HG03159 (cell line): ENCODE data around the gene SMIM36.
"Not testable (repeated sequence)": the region's sequence is repeated elsewhere in the genome, so short reads cannot be mapped to it uniquely, and the experiment has no call there.

Source experiments
- ATAC-seq: cut with Tn5 transposase; IDR thresholded peaks from one replicate; pipeline ENCODE4 v1.9.1; 2021; ENCODE audit warnings: mild to moderate bottlenecking, moderate library complexity; ENCODE audit not compliant: unreplicated experiment

SMIM36 gene

GRCh38 chr17:55510986-55511721 is at the start of gene SMIM36:
Gene SMIM36, minus strand, starts transcription at chr17:55511452.
- ATAC-seq = no peak

DNA sequence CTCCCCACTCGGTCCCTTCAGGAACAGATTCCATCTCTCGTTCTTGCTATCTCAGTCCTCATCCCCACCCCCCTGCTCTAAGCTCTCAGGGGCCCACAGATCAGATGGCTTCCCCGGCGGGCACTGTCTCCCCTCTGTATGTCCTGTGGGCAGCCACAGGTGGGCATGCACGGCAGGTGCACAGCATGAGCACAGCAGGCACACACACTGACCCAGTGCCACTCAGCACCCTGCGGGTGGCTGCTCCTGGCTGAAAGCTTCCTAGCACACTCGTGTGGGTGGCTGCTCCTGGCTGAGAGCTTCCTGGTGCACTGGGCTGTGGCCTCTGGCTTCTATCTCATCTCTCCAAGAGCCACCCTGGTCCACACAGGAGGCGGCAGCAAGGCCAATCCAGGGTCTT is 44.5 kb upstream of the SMIM36 start:
- ATAC-seq = no peak

GRCh38 chr17:55549140-55549539 is 37.9 kb upstream of the SMIM36 start:
- ATAC-seq = no peak

DNA sequence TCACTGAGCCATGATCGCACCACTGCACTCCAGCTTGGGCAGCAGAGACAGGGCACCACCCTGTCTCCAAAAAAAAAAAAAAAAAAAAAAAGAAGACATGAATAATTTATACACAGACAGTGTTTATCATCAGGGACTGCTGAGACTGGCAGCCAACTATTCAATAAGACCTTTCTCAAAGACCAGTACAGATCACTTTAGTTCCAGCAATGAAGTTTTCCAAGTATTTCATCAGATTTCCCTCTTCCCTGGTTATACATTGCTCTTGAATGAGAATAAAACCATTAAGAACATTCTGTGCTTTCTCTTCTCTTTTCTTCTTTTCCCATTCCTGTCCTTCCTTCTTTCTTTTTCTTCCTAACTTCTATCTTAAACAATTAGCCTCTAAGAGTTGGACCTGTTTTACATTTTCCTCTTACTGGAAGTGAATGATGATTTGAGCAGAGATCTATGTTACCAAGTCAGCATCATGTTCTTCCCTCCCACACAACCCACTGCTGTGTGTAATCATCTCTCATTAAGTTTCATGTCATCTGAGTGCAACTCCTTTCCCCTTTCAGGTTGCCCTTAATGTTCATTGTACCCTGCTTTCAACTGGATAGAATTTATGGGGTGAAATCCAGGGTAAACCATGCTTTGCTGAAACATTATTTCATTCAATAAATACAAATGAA is 35.9 kb upstream of the SMIM36 start:
- no peak for ATAC-seq

- no peak for ATAC-seq
Observed at GRCh38 chr17:55546481-55546880, 35.2 kb upstream of the SMIM36 start.

GRCh38 chr17:55545806-55546205 is 34.6 kb upstream of the SMIM36 start:
- no peak for ATAC-seq

DNA sequence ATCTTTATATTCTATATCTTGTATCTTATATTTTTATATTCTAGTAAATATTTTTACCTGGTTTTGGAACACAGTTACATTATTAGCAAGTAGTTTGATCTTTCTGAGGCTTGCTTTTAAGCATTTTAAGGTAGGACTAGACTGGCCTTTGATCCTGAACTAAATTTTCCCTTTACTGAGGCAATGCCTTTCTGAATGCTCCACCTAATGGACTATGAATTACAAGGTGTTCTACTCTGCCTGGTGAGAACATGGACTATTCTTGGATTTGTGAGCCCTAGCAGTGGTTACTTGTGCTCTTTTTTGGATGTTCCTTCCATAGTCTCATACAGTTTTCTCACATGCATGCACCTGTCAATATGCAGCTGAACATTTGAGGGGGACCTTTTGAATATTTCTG is 32.5 kb upstream of the SMIM36 start:
- no peak for ATAC-seq

- no peak for ATAC-seq
Observed at GRCh38 chr17:55540414-55541091, 29.3 kb upstream of the SMIM36 start.

- ATAC-seq = no peak
Observed at GRCh38 chr17:55536205-55536604, 25.0 kb upstream of the SMIM36 start.

GRCh38 chr17:55533608-55534007 is 22.4 kb upstream of the SMIM36 start:
- ATAC-seq = no peak

DNA sequence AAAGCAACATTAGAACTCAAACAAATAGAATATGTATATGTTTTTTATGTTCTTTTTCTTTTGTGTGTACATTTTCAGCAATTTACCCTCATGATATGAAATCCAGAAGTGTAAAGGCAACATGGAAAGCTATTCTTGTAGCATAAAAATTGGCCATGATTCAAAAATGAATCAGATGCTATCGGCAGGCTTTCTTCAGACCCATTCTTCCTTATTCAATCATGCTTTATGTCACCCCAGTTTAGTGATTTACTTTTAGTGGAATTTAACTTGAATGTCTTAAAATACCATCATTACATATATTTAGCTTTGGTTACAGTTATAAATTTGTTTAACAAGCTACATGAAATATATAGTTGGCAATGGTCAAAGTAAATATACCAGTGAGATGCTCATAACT is 21.4 kb upstream of the SMIM36 start:
- no peak for ATAC-seq

DNA sequence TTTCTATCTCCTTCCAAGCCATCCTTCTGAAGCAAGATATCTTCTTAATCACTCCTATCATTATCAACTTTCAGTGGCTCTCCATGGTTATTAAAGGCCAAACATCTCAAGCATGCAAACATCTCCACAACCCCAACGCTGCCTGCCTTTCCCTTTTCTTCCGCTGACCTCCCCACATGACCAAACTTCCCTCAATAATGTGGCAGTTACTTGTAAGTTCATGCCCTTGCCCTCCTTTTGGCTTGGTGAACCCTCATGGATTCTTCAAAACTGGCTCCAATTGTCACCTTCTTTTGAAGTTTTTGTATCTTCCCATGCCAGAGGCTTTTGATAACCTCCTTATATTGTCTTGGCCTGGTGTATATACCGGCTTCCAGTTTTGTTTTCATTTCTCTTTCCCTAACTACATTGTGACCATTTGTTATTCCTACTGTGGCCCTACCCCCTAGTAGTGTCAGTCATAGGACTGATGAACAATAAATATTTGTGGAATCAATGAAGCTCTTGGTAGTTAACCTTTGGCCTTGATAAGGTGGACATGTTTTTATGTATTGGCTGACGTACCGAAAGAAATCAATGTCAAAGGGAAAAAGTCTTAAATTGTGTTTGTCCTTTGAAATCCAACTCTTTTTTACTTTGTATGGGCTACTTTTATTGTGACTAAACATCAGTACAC is 19.9 kb upstream of the SMIM36 start:
- no peak for ATAC-seq

DNA sequence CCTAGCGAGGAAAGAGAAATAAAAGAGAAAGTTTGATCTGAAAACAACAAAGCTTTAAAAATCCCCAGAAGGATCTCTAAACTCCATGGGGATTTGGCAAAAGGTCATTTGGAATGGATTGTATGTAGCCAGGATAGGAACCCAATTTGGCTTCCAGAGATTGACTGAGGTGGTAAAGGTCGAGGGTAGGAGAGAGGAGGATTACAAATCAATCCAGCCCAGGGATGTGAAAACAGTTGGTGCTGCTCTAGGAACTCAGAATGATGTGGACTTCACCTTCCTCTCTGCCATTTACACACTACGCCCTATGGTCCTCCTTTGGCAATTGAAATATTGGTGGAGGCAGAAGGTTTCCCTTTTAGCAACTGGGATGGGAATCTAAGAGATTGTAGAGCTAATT is 18.8 kb upstream of the SMIM36 start:
- ATAC-seq = no peak

- no peak for ATAC-seq
Observed at GRCh38 chr17:55527540-55528118, 16.4 kb upstream of the SMIM36 start.

DNA sequence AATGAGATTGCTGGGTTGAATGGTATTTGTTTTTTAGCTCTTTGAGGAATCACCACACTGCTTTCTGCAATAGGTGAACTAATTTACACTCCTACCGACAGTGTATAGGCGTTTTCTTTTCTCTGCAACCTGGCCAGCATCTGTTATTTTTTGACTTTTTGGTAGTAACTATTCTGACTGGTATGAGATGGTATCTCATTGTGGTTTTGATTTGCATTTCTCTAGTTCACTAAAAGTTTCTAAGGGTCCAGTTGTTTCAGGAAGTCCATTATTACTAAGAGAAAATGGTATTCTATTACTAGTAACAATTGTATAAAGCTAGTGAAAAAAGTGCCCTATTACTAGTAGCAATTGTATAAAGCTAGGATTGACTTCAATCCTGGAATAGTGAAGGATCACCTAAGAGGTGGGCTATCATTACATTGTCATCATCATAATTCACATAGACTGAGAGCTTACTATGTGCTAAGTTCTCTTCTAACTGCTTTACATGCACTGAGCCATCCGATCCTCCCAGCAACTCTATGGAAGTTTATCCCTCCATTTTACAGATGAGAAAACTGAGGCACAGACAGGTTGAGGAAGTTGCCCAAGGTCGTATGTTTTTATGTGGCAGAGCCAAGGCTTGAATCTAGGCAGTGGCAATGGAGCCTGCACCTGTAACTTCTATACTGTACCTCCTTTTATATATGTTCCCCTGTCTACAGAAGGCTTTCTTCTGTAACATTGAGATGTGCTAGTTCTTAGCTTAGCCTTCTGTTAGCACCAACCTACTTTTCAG is 13.4 kb upstream of the SMIM36 start:
- ATAC-seq = no peak

DNA sequence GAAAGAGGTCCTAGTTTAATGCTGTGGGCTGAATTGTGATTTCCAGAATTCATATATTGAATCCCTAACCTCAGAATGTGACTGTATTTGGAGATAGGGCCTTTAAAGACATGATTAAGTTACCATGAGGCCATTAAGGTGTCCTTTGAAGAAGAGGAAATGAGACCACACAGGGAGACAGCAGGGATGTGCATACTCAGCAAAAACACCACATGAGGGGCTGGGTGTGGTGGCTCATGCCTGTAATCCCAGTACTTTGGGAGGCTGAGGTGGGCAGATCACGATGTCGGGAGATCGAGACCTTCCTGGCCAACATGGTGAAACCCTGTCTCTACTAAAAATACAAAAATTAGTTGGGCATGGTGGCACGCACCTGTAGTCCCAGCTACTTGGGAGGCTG is 11.8 kb upstream of the SMIM36 start:
- not testable (repeated sequence) for ATAC-seq

DNA sequence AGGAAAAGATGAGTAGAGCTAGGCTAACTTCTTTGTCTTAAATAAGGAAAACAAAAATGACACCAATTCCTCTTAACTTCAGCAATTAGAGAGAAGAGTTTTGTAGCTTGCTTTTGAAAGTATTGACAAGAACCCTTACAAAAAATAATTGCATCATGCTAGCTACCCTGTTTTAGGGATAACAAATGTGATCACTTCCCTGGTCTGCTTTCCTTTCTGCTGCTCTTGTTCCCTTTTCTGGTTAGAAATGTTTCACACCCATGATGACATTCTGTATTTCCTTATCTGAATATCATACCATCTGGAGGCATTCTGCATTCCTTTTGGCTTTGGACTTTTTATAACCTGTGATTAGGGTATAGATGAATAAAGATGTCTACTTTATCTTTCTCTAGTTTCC is 9.9 kb upstream of the SMIM36 start:
- no peak for ATAC-seq

DNA sequence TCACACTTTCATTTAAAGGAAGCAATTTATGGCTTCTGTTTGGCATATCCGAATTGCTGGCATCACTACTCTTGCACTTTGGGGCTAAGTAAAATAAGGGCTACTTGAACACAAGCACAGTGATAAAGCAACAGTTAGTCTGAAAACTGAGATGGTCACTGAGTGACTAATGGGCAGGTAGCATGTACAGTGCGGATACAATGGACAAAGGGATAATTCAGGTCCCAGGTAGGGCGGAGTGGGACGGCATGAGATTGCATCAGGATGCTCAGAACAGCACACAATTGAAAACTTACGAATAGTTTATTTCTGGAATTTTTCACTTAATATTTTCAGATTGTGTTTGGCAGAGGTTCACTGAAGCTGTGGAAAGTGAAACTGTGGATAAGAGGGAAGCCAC is 9.2 kb upstream of the SMIM36 start:
- ATAC-seq = no peak

- no peak for ATAC-seq
Observed at GRCh38 chr17:55518510-55518909, 7.3 kb upstream of the SMIM36 start.

DNA sequence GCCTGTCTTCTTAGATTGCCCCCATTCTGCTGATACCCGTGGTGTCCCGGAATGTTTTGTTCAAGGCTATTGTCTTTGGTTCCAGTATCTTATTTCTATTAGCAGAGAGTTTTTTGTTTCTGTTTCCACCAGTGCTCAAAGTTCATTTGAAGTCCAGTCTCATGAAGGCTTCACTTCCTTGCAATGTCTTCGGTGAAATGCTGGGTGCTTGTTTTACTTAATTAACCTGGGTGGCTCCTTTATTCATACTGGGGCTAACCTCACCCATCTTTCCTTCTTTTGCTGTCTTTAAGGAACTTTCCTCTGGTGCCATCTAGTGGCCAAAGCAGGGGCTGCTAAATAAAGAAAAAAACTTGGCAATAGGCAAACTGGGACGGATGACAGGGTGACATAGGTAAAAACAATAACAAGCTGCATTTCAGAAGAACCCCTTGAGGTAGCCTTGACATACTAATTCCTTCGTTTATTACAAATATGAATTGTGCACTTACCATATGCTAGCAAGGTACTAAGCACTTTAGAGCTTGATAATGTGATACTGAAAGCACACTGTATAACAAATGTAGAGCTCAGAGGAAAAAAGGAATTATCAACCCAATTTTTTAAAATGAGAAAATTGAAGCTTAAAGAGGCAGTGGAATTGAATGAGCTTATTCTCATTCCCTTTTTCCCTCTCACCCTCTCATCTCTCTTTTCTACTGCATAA is 2.8 kb upstream of the SMIM36 start:
- peak; percentile 77 for ATAC-seq
